Heart left ventricle (tissue), 16 donors: ENCODE measurements around the gene SEMA3F. TPM values are rescaled to one million over a fixed set of nuclear protein-coding genes. Genes with fewer than 3 reads are reported as not detected.

Source experiments
- ATAC-seq, 4 donors: fragments of 200-7000 bp; cut with Tn5 transposase; one replicate each; pipeline ENCODE4 v1.9.1; 2020 to 2022; ENCODE audit warnings: moderate library complexity in 4 of 4, mild to moderate bottlenecking in 3 of 4, moderate number of reproducible peaks in 1 of 4
- DNase-seq, 5 donors: peaks; one replicate each; pipeline ENCODE4 v3.0.0-alpha.2; 2020
- H3K27ac ChIP-seq, 12 donors: fragments of 200-600 bp; sonication (generic) in 4 of 12; one replicate each; pipeline versions ENCODE4 v1.5.0 to v1.8.0; 2016 to 2022; ENCODE audit warnings: mild to moderate bottlenecking in 2 of 12
- H3K27me3 ChIP-seq, 9 donors: fragments of 200-600 bp; sonication (generic) in 2 of 9; one replicate each; pipeline versions ENCODE4 v1.5.1 to v1.8.0; 2016 to 2022; ENCODE audit warnings: mild to moderate bottlenecking in 3 of 9
- H3K36me3 ChIP-seq, 9 donors: fragments of 200-600 bp; sonication (generic) in 2 of 9; one replicate each; pipeline versions ENCODE4 v1.5.0 to v1.8.0; 2018 to 2022; ENCODE audit warnings: mild to moderate bottlenecking in 2 of 9
- H3K4me1 ChIP-seq, 12 donors: fragments of 200-600 bp; sonication (generic) in 4 of 12; one replicate each; pipeline versions ENCODE4 v1.5.0 to v1.8.0; 2016 to 2022; ENCODE audit warnings: mild to moderate bottlenecking in 3 of 12
- H3K4me3 ChIP-seq, 12 donors: fragments of 200-600 bp; sonication (generic) in 4 of 12; one replicate each; pipeline versions ENCODE4 v1.5.0 to v1.8.0; 2017 to 2022; ENCODE audit warnings: mild to moderate bottlenecking in 9 of 12, moderate library complexity in 4 of 12
- H3K9me3 ChIP-seq, 12 donors: fragments of 200-600 bp; sonication (generic) in 4 of 12; one replicate each; pipeline versions ENCODE4 v1.5.0 to v1.8.0; 2016 to 2022; ENCODE audit warnings: mild to moderate bottlenecking in 1 of 12
- CTCF ChIP-seq, 12 donors: fragments of 200-600 bp; sonication (generic) in 4 of 12; IDR thresholded peaks; one replicate each; pipeline versions ENCODE4 v1.5.0 to v1.8.0; 2018 to 2022; ENCODE audit warnings: antibody characterized with exemption in 12 of 12, mild to moderate bottlenecking in 5 of 12
- POLR2A ChIP-seq, 2 donors: fragments of 450-650 bp; IDR thresholded peaks; one replicate each; pipeline ENCODE4 v1.6.1; 2017; ENCODE audit warnings: antibody characterized with exemption in 2 of 2, mild to moderate bottlenecking in 2 of 2, moderate library complexity in 2 of 2
- WGBS, 4 donors: extraction: QIAGEN DNeasy Blood & Tissue Kit in 2 of 4; methylation state at CpG; one replicate each; pipeline versions ENCODE4 v1.1.5 to v1.1.7; 2013 to 2018; 5-methylcytosine and 5-hydroxymethylcytosine counted together
- intact Hi-C, 10 donors: fragments of 100-400 bp; cut with DNase I; formaldehyde crosslinking; loops; one replicate each; pipeline versions ENCODE4 v1.11.1 to v1.14.2; 2022
- polyA plus RNA-seq, 2 donors: library from polyadenylated mRNA; stranded (reverse); fragments of 200-250 nt; gene quantifications; one replicate each; pipeline ENCODE4 v1.2.3, GENCODE V29; 2013
- total RNA-seq, 9 donors: library from RNA; depleted of rRNA in 2 of 9; stranded (reverse); fragments of >200 nt in 2 of 9; fragmentation: NEBNext Ultra II Directional in 3 of 9; extraction: Animal tissue kit (Norgen Biotek cat#: 25700) in 3 of 9; gene quantifications; one replicate each; pipeline versions ENCODE4 v1.1.0 to v1.2.4, GENCODE V29; 2016 to 2023
- donor health status: ischemic (EF 13 %, LVEDD 7.1; RV severe dilation, severe dysfunction).
- donor health status: healthy with polysubstance abuse.
- donor health status: DM: no; HTN: yes; CAD: no.
- donor health status: DM: no; HTN: no; CAD: no.
- donor health status: ischemic (EF 25% LVEDD 6.9; RV normal size, moderate dysfunction).
- donor health status: ischemic (EF 25% LVEDD 5.7; RV mildly dilated, moderate dysfunction).
- donor health status: healthy.
- donor health status: DM: yes; HTN: yes; CAD: no.
- donor health status: ischemic (EF 35%, LVEDD 5.7; RV mildly dilated, moderate dysfunction).
- donor health status: nonischemic (EF 11% LVEDD 7.7; RV severe dilation, severe dysfunction).
- donor health status: DM: yes; HTN: yes; CAD: no.
- donor health status: PGD.
- donor health status: ischemic (EF 29% LVEDD 5.4; RV normal size, mild dysfunction).
- donor health status: nonischemic (EF 23%, LVEDD 6.1; RV moderate dilation, normal function).

Gene SEMA3F
- total and polyA plus RNA-seq, 11 donors: 6.1 to 94.1 (median 11.3) TPM

GRCh38 chr3:50202353-50203112 lies 47.4 kb downstream of the SEMA3F start:
- TF ChIP-seq CTCF (IDR thresholded peaks at IDR 0.05): no peak
- TF ChIP-seq POLR2A (IDR thresholded peaks at IDR 0.05): no peak
- ATAC-seq: no peak
- no peak overlapping the region for H3K4me3 ChIP-seq
- H3K27ac ChIP-seq: no peak overlapping the region
- DNase-seq: no peak
- WGBS, 4 donors: 85 to 92% (median 88%) methylated on average over 16 of the region's 16 CpGs
- H3K27me3 ChIP-seq: peaks cover 0 to 65% (median 16%) of the 10 kb centered on the region in 9 donors
- H3K36me3 ChIP-seq: no peaks in the 10 kb centered on the region
- H3K9me3 ChIP-seq: no peaks in the 10 kb centered on the region
- intact Hi-C loops: no loop called here
- peaks cover 0 to 28% (median 12%) of the 10 kb centered on the region in 12 donors for H3K4me1 ChIP-seq

GRCh38 chr3:50203113-50203808 lies 48.1 kb downstream of the SEMA3F start:
- TF ChIP-seq CTCF (IDR thresholded peaks at IDR 0.05): no peak
- TF ChIP-seq POLR2A (IDR thresholded peaks at IDR 0.05): no peak
- Histone ChIP-seq H3K4me1 (peaks cover 0 to 28% (median 12%) of the 10 kb centered on the region in 12 donors), H3K27ac (no peak overlapping the region), H3K4me3 (no peak overlapping the region), H3K9me3 (no peaks in the 10 kb centered on the region), H3K27me3 (peaks cover 0 to 65% (median 16%) of the 10 kb centered on the region in 9 donors), H3K36me3 (no peaks in the 10 kb centered on the region)
- WGBS, 4 donors: 76 to 86% (median 77%) methylated on average over 9 of the region's 9 CpGs
- intact Hi-C loops: no loop called here
- peak in 2 of 5 donors; percentile 57 to 68 for DNase-seq
- ATAC-seq: no peak

- H3K27me3 ChIP-seq: peaks cover 0 to 63% (median 16%) of the 10 kb centered on the region in 9 donors
- intact Hi-C loops: no loop called here
- WGBS, 4 donors: 71 to 80% (median 74%) methylated on average over 11 to 12 of the region's 12 CpGs
Observed at GRCh38 chr3:50203809-50204803, 49.0 kb downstream of the SEMA3F start.

More at GRCh38 chr3:50203809-50204803, 49.0 kb downstream of the SEMA3F start:
- H3K36me3 ChIP-seq: no peaks in the 10 kb centered on the region
- TF ChIP-seq POLR2A (IDR thresholded peaks at IDR 0.05) (no peak), CTCF (IDR thresholded peaks at IDR 0.05) (no peak)
- H3K4me1 ChIP-seq: peaks cover 0 to 28% (median 12%) of the 10 kb centered on the region in 12 donors
- DNase-seq (no peak), ATAC-seq (no peak)
- peak overlapping the region in 3 of 12 donors; percentile 57 to 68 (median 63) for H3K4me3 ChIP-seq
- H3K27ac ChIP-seq: peak overlapping the region in 3 of 12 donors; percentile 71 to 82 (median 78)
- no peaks in the 10 kb centered on the region for H3K9me3 ChIP-seq
